DMS53 treated with DMSO at 0.1 percent for 48 hours (cell line): ENCODE results near the gene TSC22D1.

Source experiments
- DNase-seq: peaks from one replicate; lab custom pipeline; 2025; ENCODE audit not compliant: unreplicated experiment; lab: John Stamatoyannopoulos, UW

TSC22D1 gene

DNA sequence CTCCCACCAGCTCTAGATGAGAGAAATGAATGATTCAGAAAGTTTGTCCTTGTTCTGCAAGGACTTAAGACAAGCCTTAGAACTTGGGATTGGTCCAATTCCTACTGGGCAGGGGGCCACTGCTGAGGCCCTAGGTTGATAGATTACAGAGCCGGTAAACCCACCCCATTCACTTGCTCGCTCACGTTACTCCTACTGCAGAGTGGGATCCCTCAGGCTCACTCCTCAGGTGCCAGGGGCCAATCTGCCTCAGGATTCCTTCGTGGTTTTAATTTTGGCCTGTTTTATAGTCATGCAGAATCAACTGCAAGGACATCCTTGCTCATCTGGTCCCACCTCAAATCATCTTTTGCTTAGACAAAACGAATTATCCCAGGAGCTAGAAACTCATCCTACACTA is 143.5 kb downstream of the TSC22D1 start:
- no peak for DNase-seq

DNA sequence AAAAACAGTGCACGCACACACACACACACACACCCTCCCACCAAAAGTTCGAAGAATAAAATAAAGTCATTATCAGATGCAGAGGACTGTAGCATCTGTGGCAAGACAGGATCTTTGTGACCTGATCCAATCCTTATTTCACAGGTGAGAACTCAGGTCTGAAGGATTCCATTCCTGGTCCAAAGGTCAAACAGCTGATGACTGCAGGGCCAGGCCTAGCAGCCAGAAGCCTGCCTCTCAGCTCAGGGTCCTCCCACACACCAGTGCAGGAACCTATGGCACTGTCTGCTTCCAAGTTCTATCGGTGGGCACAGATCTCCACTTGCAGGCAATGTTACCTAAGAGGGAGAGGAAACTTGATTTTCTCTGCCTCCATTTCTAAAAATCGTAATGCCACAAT is 145.0 kb downstream of the TSC22D1 start:
- DNase-seq: peak; percentile 34

- no peak for DNase-seq
Measured at GRCh38 chr13:44429311-44429710, 146.8 kb downstream of the TSC22D1 start.

GRCh38 chr13:44426461-44426860 is 149.7 kb downstream of the TSC22D1 start:
- no peak for DNase-seq

GRCh38 chr13:44425815-44426078 is 150.4 kb downstream of the TSC22D1 start:
- no peak for DNase-seq

DNA sequence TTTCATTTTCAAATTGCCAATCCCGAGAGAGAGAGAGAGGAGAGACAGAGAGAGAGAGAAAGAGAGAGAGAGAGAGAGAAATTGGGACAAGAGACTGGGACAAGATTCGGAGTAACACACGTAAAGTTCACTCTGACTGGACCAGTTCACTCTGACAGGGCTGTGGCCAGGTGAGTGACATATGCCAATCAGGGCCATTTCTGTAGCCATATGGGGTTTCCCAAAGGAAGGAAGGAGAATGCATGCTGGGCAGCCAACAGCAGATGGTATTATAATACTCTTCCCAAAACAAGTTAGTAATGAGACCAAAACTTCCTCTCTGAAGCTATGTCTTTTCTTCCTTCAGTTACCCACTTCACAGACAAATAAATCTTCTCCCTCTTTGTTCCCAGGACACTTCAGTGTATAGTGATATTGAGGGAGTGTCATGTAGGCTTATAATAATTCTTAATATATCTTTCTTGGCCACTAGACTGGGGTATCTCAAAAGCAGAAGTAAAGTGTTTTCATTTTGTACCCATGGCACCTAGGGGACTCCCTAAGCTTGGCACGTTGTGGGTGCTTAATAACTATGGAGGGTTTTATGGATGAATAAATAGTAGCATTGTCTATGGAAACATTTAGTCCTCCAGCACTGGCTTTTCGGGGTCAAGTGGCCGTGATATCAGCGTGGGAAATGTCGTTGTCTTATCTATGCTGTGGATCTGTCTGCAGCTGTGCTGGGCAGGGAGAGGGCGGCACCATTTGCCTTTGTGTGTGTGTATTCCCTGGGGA is 150.9 kb downstream of the TSC22D1 start:
- DNase-seq: no peak

DNA sequence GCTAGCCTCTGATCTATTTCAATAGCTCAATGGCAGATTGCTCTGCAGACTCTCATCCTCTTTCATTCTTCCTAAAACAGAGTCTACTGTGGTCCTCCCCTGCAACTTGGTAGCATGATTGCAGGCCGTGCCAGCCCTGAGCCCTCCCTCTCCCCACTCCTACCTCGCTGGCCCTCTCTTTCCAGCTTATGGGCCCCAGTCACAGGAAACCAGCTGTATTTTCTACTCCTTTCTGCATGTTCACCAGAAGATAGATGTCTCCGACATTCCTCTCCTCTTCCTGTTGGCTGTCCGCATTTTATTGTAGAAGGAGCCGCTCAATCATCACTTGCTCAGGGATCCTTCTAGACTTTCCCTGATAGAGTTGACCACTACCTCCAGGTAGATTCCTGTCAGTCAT is 152.3 kb downstream of the TSC22D1 start:
- DNase-seq: no peak

GRCh38 chr13:44422755-44423643 is 153.1 kb downstream of the TSC22D1 start:
- peak; percentile 20 for DNase-seq

- no peak for DNase-seq
Measured at GRCh38 chr13:44421853-44422525, 154.1 kb downstream of the TSC22D1 start.

GRCh38 chr13:44420376-44421220 is 155.5 kb downstream of the TSC22D1 start:
- no peak for DNase-seq

GRCh38 chr13:44417876-44418275 is 158.3 kb downstream of the TSC22D1 start:
- no peak for DNase-seq

GRCh38 chr13:44417446-44417845 is 158.7 kb downstream of the TSC22D1 start:
- DNase-seq: no peak

DNA sequence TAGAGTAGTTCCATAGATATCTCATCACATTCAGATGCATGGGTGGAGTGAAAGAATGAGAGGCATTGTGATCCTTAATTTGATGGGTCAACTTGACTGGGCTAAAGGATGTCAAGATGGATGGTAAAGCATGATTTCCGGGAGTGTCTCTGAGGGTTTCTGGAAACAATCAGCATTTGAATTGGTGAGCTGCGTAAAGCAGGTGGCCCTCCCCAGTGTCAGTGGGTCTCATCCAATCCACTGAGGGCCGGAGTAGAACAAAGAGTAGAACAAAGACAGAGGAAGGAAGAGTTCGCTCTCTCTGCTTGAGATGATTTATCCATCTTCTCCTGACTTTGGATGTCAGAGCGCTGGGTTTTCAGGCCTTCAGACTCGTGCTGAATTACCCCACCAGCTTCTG is 159.4 kb downstream of the TSC22D1 start:
- no peak for DNase-seq

- DNase-seq: no peak
Measured at GRCh38 chr13:44416301-44416700, 159.8 kb downstream of the TSC22D1 start.

DNA sequence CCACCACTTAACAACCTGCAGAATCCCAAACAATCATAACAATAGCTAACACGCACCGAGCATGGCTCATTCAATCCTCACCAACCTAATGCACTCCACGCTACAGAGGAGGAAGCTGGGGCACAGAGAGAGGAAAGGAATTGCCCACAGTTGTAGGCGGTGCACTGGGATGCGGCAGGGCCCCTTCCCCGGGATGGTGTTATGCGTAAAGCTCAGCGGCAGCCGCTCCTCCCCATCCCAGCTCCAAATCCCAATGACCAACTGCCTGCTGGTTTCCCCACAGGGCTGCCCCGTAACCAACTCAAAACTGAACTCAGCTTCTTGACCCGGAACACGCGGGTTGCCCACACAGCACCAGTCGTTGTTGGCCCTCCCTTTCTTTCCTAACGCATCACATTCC is 160.3 kb downstream of the TSC22D1 start:
- DNase-seq: no peak

DNA sequence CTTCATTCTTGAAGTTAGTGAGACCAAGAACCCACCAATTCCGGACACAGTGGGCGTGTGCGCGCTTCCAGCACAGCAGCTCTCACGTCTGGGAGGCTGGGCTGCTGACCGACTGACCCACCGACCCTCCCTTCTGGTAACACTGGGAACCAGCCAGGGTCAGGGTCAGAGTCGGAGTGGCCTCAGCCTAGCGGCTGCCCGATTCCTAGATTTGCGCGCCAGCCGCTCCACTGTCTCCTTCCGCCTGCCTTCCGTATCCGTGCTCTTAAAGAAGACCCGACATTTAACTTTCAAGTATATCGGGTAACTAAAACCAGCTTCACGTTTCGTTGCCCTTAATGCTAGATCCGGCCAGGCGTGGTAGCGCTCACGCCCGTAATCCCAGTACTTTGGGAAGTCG is 161.4 kb downstream of the TSC22D1 start:
- no peak for DNase-seq

- no peak for DNase-seq
Measured at GRCh38 chr13:44413095-44413494, 163.0 kb downstream of the TSC22D1 start.

GRCh38 chr13:44412346-44412935 is 163.7 kb downstream of the TSC22D1 start:
- no peak for DNase-seq

- DNase-seq: no peak
Measured at GRCh38 chr13:44411841-44412240, 164.3 kb downstream of the TSC22D1 start.

GRCh38 chr13:44410328-44410859 is 165.7 kb downstream of the TSC22D1 start:
- DNase-seq: no peak
